Midbrain (tissue), 1 donor: ENCODE data around the gene OR6F1.
A peak's percentile ranks its signal among the peaks of the same experiment; 100 is the strongest.
"Not testable (repeated sequence)": the region's sequence is repeated elsewhere in the genome, so short reads cannot be mapped to it uniquely, and the experiment has no call there.

Experiments used
- DNase-seq: peaks from one replicate; lab custom pipeline; 2025; lab: John Stamatoyannopoulos, UW

OR6F1 gene

GRCh38 chr1:247716546-247716945, at the start of gene OR6F1:
OR6F1 (minus strand) TSS chr1:247716646; CDS start chr1:247712755, 3,891 bp downstream.
- no peak for DNase-seq

- no peak for DNase-seq
These were observed 44.0 kb upstream of the OR6F1 start, which contains the start of gene OR1C1 for GRCh38 chr1:247760456-247760855. OR1C1 (minus strand) TSS chr1:247760556; CDS start chr1:247758406, 2,150 bp downstream.

GRCh38 chr1:247754311-247754710, 37.9 kb upstream of the OR6F1 start:
- not testable (repeated sequence) for DNase-seq

- no peak for DNase-seq
These were observed 33.4 kb upstream of the OR6F1 start for GRCh38 chr1:247749870-247750269.

- no peak for DNase-seq
These were observed 31.6 kb upstream of the OR6F1 start, which contains the start of gene OR14A2 for GRCh38 chr1:247748041-247748440. OR14A2 (minus strand) TSS chr1:247748141.

- no peak for DNase-seq
These were observed 31.2 kb upstream of the OR6F1 start for GRCh38 chr1:247747616-247748015.

GRCh38 chr1:247746391-247746935, 30.0 kb upstream of the OR6F1 start:
- DNase-seq = no peak

GRCh38 chr1:247742215-247742760, 25.8 kb upstream of the OR6F1 start:
- not testable (repeated sequence) for DNase-seq

- no peak for DNase-seq
These were observed 25.3 kb upstream of the OR6F1 start for GRCh38 chr1:247741756-247742155.

GRCh38 chr1:247740721-247741120, 24.3 kb upstream of the OR6F1 start:
- DNase-seq = no peak

- no peak for DNase-seq
These were observed 21.9 kb upstream of the OR6F1 start, which contains the start of gene OR14K1 for GRCh38 chr1:247738315-247738714. OR14K1 (plus strand) TSS chr1:247738615; CDS start chr1:247738615, 0 bp downstream.

GRCh38 chr1:247721222-247721621, 4.8 kb upstream of the OR6F1 start:
- no peak for DNase-seq

GRCh38 chr1:247713753-247714152, 2.7 kb downstream of the OR6F1 start:
- DNase-seq = no peak

- DNase-seq = not testable (repeated sequence)
These were observed 5.8 kb downstream of the OR6F1 start for GRCh38 chr1:247710681-247711080.

- no peak for DNase-seq
These were observed 15.1 kb downstream of the OR6F1 start for GRCh38 chr1:247701338-247701737.

- DNase-seq = peak; percentile 57
These were observed 35.1 kb downstream of the OR6F1 start for GRCh38 chr1:247681288-247681897.

- no peak for DNase-seq
These were observed 36.3 kb downstream of the OR6F1 start for GRCh38 chr1:247680171-247680570.

- DNase-seq = no peak
These were observed 36.8 kb downstream of the OR6F1 start, which contains the start of gene OR13G1 for GRCh38 chr1:247679639-247680038. OR13G1 (minus strand) TSS chr1:247679739; CDS start chr1:247673041, 6,698 bp downstream.

- no peak for DNase-seq
These were observed 47.2 kb downstream of the OR6F1 start for GRCh38 chr1:247669225-247669624.
